ENCODE results near the gene CCDC192.

DNA sequence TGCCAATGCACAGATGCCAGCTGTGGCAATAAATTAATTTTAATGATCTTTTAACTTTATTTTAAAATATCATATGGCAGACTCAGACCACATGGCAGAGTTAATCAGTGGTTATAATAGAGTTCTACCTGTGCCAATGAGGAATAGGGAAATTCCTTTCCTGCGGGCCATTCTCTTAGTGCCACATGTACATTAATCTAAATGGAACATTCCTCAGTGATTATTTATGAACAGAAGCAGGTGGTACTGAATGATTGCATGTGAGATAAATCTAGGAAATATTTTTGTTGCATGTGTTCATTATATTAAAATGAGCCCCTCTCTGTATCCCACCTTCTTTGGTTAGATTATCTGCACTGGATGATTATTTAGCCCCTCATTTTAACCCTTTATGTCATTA, 102.3 kb downstream of the CCDC192 start:
- TF ChIP-seq, protein P1, sequence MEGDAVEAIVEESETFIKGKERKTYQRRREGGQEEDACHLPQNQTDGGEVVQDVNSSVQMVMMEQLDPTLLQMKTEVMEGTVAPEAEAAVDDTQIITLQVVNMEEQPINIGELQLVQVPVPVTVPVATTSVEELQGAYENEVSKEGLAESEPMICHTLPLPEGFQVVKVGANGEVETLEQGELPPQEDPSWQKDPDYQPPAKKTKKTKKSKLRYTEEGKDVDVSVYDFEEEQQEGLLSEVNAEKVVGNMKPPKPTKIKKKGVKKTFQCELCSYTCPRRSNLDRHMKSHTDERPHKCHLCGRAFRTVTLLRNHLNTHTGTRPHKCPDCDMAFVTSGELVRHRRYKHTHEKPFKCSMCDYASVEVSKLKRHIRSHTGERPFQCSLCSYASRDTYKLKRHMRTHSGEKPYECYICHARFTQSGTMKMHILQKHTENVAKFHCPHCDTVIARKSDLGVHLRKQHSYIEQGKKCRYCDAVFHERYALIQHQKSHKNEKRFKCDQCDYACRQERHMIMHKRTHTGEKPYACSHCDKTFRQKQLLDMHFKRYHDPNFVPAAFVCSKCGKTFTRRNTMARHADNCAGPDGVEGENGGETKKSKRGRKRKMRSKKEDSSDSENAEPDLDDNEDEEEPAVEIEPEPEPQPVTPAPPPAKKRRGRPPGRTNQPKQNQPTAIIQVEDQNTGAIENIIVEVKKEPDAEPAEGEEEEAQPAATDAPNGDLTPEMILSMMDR (IDR thresholded peaks at IDR 0.05), result no peak
- no peak for TF ChIP-seq POLR2A (IDR thresholded peaks at IDR 0.05)
